GM18861 (cell line): ENCODE measurements around the gene SHROOM3.

ENCODE experiments used
- ATAC-seq: cut with Tn5 transposase; IDR thresholded peaks from one replicate; pipeline ENCODE4 v1.9.1; 2021; ENCODE audit not compliant: unreplicated experiment

Gene SHROOM3

DNA sequence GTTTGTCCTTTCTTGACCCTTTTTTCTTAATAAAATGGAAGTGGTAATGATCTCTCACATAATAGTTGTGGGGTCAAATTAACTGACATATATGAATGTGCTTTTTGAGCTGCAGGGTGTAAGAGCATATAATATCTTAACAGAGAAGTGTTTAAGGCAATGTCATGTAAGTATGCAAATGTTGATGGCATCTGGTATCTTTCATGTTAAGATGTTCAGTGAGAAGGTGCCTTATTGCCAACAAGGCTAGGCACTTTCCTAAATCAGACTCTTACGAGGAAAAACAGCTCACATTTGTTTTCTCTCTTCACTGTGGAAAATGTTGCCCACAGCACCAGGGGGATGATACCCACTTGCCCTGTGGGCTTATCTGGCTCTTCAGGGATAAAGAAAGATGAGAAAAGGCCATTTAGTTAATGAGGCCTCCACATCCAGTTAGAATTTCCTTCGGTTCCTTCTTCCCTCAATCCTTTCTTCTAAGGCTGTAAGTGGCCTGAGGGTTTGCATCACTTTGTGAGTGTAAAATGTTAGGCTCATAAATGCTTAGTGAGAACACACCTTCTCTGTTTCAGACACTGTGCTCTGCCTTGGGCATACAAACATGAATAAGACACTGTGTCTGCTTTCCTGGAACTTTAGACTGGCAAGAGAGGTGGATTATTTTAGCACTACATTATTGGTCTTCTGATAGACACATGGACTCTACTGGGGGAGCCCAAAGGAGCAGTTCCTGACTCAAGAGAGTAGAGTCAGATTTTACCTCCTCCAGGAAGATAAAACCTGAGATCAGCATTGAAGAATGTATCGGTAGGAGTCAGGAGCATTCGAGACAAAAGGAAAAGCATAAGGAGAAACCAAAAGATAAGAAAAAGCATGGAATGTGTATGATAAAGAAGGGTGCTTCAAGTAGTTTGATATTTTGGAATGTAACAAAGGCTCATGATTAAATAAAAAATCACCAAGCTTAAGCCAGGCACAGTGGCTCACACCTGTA is 327.4 kb downstream of the SHROOM3 start:
- ATAC-seq: no peak

DNA sequence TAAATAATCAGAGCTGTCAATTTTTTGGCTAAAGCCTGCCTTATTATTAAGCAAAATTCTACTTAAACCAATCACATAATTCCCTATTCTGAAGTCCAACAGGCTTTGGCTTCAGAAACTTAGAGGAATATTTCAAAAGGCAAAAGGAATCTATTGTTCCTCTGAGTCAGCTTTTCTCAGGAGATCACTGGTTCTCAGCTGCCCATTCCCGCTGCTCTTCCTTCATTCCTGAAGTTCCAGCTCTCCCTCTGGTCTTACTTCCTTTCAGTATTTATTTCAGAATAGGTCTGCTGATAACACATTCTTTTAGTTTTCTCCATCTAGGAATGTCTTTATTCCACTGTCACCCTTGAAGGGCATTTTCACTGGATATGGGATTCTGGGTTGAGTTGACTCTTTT is 329.2 kb downstream of the SHROOM3 start:
- no peak for ATAC-seq

GRCh38 chr4:76765473-76766183 is 330.6 kb downstream of the SHROOM3 start:
- ATAC-seq: no peak

DNA sequence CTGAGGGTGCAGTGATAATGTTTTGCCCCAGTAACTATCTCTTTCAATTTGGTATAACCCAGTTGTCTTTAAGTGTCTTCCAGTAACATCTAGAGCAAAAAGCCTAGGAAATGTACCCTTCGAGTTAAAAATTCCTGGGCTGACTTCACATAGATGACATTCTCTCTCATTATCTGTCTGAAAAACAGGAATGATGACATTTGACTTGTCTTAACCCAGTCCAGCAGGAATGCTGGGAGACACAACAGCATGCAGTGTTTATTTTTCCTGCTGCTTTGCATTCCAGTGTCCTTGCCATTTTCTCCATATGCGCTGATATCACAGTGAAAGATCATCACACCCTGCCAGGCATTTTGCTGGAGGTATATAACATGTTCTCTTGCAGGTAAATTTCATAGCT is 333.0 kb downstream of the SHROOM3 start:
- ATAC-seq: no peak

DNA sequence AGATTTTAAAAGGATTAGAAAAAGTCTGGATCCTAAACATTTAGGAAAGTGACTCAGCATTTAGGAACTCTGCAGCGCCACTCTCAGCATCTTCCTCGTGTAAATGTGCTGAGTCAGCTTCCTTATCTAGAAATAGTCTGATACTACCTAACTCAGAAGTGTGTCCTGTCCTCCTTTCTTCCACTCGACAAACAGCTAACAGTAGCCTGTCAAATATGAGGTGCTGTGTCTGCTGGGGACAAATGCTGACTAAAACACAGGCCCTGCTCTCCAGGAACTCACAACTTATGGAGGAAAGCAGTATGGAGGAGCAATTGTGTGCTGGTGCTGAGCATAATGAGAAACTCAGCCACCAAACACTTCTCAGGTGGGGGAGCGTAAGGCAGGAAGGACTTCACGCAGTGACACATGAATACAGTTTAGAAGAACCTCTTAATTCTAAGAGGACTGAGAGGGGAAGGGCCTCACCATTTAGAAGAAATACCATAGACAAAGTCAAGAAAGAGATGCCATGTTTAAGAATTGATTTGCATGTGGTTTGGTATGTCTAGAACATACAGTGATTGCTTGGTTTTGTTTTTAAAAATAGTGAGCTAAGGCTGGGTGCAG is 337.6 kb downstream of the SHROOM3 start:
- ATAC-seq: no peak

GRCh38 chr4:76773766-76774165 is 338.7 kb downstream of the SHROOM3 start:
- ATAC-seq: no peak

- no peak for ATAC-seq
Measured at GRCh38 chr4:76779740-76780459, 344.9 kb downstream of the SHROOM3 start.

DNA sequence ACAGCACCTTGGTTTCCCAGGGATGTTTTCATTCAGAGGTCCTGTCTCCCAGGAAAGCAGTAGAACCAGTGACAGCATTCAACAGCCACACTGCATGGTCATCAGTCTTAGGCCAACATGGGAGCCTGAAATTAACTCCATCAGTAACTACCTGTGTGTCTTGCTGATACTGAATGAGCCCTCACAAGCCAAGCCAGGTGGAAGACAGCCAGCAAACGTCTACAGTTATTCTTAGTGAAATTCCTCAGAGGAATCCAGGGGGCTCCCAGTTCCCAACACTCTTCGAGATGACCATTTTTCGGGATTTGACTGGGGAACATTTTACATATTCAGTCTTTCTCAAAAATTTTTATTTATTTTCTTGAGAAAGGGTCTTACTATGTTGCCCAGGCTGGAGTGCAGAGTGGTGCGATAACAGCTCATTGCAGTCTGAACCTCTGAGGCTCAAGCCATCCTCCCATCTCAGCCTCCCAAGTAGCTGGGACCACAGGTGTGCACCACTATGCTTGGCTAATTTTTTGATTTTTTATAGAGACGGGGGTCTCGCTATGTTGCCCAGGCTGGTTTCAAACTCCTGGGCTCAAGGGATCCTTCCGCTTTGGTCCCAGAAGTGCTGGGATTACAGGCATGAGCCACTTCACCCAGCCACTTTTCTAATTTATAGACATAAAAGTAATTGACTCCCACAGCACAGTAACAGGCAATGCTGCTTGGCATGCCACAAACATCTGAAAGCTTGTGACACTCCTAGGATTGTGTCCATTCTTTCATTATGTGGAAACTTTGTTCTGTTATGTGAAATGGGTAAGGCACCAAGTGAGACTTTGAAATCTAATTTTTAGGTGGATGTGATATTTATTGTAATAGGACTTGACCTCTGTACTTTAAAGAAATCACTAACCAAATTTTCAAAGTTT is 346.0 kb downstream of the SHROOM3 start:
- no peak for ATAC-seq

DNA sequence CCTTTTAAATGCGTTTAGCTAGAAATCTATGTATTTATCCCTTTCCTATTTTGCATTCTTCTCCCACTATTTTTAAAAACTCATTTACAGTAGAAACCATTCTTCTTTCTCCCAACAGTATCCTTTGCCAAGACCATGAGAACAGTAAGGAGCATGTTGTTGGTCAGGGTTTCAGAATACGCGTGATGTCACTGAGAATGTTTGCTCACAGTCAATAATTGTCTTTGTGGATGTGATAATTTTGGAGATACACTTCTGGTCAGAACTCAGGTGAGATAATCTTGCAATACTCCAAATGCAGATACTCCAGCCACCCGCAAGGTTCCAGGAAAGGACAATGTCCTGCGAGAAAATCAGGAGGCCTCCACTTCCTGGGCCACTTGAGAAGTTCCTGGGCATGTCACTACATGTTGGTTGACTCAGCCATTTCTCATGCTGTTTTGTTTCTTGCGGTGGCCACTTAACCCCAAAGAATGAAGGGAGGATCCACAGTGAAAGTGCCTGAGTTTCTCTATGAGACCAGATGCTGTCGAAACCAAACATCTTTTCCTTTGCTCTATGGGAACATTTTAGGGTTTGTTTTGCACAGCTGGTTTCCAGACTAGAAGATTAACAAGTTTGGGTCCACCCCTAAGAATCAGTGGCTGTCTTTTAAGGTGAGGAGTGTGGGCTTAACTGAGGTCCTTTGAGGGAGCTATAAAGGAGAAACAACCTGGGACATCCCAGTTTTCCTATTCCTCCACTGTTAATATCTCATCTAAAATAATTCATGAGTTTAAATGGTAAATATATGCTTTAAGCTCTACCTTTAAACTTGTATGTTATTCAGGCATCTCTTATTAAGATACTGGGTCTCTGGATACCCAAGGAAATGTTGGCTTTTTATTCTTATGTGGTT is 346.9 kb downstream of the SHROOM3 start:
- no peak for ATAC-seq

DNA sequence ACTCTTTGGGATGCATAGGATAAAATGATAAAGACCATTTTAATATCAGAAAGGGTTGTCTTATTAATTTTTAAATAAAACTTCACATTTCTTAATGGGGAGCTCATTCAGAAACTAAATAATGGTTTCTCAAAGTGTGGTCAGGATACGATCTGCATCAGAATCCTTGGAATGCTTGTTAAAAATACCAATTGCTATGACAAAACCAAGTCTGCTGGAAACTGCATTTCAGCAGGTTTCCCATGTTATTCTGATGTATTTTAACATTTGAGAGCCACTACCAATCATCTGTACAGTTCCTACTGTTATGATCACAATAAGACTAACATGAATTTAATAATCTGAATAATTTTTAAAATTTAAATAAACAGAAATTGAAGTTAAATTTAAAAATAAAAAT is 347.8 kb downstream of the SHROOM3 start:
- no peak for ATAC-seq

GRCh38 chr4:76783836-76784235 is 348.8 kb downstream of the SHROOM3 start:
- ATAC-seq: no peak

DNA sequence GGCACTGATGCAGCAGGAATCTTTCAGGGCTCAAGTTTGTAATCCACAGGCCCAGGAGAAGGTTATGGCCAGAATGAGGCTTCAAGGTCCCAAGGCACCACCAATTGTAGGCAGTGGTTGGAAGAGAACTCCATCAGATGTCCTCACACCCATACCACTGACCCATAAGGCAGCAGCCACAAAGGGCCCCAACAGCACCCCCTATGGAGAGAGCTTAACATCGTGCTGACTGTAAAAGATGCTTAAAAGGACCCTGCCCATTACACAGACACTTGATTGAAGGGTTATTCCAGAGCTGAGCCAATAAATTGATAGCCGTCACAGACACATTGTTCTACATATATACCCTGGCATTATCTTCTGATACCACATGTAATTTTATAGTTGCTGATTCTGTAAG is 349.2 kb downstream of the SHROOM3 start:
- no peak for ATAC-seq

GRCh38 chr4:76787898-76788297 is 352.9 kb downstream of the SHROOM3 start:
- ATAC-seq: no peak

DNA sequence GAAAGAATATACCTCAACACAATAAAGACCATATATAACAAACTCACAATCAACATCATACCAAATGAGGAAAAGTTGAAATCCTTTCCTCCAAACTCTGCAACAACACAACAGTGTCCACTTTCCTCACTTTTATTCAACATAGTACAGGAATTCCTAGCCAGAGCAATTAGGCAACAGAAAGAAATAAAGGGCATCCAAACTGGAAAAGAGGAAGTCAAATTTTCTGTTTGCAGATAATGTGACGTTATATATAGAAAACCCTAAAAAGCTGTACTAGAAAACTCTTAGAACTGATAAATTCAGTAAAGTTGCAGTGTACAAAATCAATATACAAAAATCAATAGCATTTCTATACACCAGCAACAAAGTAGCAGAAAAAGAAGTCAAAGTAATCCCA is 355.3 kb downstream of the SHROOM3 start:
- no peak for ATAC-seq

- ATAC-seq: no peak
Measured at GRCh38 chr4:76791479-76791878, 356.4 kb downstream of the SHROOM3 start.

DNA sequence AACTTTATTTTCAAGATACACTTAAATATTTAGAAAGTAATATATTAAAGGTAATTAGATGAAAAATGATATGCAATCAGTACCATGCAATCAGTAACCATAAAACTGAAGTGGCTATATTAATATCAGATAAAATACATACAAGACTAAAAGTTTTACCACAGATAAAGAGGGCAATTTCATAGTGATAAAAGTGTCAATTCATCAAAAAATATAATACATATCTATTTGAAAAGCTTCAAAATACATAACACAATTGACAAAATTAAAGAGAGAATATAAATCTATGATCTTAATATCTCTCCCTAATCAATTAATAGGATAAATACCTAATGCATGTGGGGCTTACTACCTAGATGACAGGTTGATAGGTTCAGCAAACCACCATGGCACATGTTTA is 357.4 kb downstream of the SHROOM3 start:
- ATAC-seq: no peak

- no peak for ATAC-seq
Measured at GRCh38 chr4:76795243-76795642, 360.2 kb downstream of the SHROOM3 start.

GRCh38 chr4:76799140-76799539 is 364.1 kb downstream of the SHROOM3 start:
- ATAC-seq: no peak

DNA sequence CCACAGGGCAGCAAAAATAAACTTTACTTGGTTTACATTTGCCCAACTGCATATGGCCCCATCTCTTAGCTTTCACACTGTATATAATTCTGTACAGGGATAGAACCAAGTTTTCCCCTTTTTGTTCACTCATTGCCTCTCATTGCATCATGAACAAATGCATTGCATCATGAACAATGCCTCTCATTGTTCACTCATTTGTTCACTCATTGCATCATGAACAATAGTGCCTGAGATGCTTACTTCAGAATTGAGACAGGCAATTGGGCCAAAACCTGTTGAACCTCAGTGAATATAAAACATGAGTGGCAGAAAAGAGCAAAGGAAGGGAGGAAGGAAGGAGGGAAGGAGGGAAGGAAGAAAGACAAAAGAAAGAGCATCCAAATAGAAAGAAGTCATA is 364.7 kb downstream of the SHROOM3 start:
- ATAC-seq: no peak
